Stimulated activated CD4-positive, alpha-beta T cell treated with anti-CD3 and anti-CD28 coated beads, Interleukin-1b, Interleukin-23, amount 100 ng/mL, for 4 hours (primary cell): ENCODE measurements around the gene ASB13.
"Not testable (repeated sequence)": the region's sequence is repeated elsewhere in the genome, so short reads cannot be mapped to it uniquely, and the experiment has no call there.

Source experiments
- DNase-seq, 2 donors: peaks; one replicate each; pipeline ENCODE4 v3.0.0-alpha.2; 2020; ENCODE audit warnings: low read depth in 2 of 2

Gene ASB13

GRCh38 chr10:5604961-5605360 is 61.4 kb downstream of the ASB13 start:
- DNase-seq: no peak

GRCh38 chr10:5604236-5604925 is 62.0 kb downstream of the ASB13 start:
- no peak for DNase-seq

- DNase-seq: no peak
Observed at GRCh38 chr10:5603848-5604170, 62.6 kb downstream of the ASB13 start.

- DNase-seq: no peak
Observed at GRCh38 chr10:5603091-5603847, 63.1 kb downstream of the ASB13 start.

- no peak for DNase-seq
Observed at GRCh38 chr10:5601826-5602495, 64.4 kb downstream of the ASB13 start.

- DNase-seq: no peak
Observed at GRCh38 chr10:5600908-5601307, 65.5 kb downstream of the ASB13 start.

- no peak for DNase-seq
Observed at GRCh38 chr10:5599613-5600520, 66.5 kb downstream of the ASB13 start.

- no peak for DNase-seq
Observed at GRCh38 chr10:5598085-5598690, 68.2 kb downstream of the ASB13 start.

GRCh38 chr10:5596611-5597341 is 69.6 kb downstream of the ASB13 start:
- no peak for DNase-seq

- no peak for DNase-seq
Observed at GRCh38 chr10:5595994-5596471, 70.4 kb downstream of the ASB13 start.

GRCh38 chr10:5595591-5595990 is 70.8 kb downstream of the ASB13 start:
- no peak for DNase-seq

GRCh38 chr10:5595095-5595494 is 71.3 kb downstream of the ASB13 start:
- DNase-seq: no peak

- no peak for DNase-seq
Observed at GRCh38 chr10:5594271-5595049, 71.9 kb downstream of the ASB13 start.

- not testable (repeated sequence) for DNase-seq
Observed at GRCh38 chr10:5593347-5593746, 73.0 kb downstream of the ASB13 start.

- no peak for DNase-seq
Observed at GRCh38 chr10:5592070-5592469, 74.3 kb downstream of the ASB13 start.

GRCh38 chr10:5591336-5591824 is 75.0 kb downstream of the ASB13 start:
- no peak for DNase-seq

GRCh38 chr10:5590816-5591215 is 75.6 kb downstream of the ASB13 start:
- DNase-seq: no peak

GRCh38 chr10:5589661-5590511 is 76.5 kb downstream of the ASB13 start:
- DNase-seq: no peak
